Endothelial cell of umbilical vein (primary cell): ENCODE results near the gene ELMO1. TPM values are rescaled to one million over a fixed set of nuclear protein-coding genes. Genes with fewer than 3 reads are reported as not detected.

Source experiments
- BruUV-seq: library from RNA; stranded (reverse); fragments of 400-500 nt; replicated peaks from 2 replicates; lab custom pipeline; 2021; lab: Mats Ljungman, UMichigan
- CTCF ChIA-PET: fragments of 300-600, 350-600 bp; sonication (Branson Sonifier 250); formaldehyde crosslinking; loops from one replicate; lab custom pipeline; 2021; ENCODE audit warnings: antibody characterized with exemption, inconsistent platforms; lab: Charles Lee
- POLR2A ChIA-PET: fragments of 300-600, 350-600 bp; sonication (Branson Sonifier 250); formaldehyde crosslinking; loops from one replicate; lab custom pipeline; 2021; ENCODE audit warnings: antibody characterized with exemption, inconsistent platforms; lab: Charles Lee
- DNase-seq: peaks from one replicate; pipeline ENCODE4 v3.0.0-alpha.2; 2011; ENCODE audit warnings: low read depth, low spot score
- FAIRE-seq: peaks from 2 replicates; lab custom pipeline; 2011; peaks lifted over from hg19 to GRCh38; lab: Jason Lieb, UNC
- H2AFZ ChIP-seq: 2 replicates; pipeline ENCODE4 v1.6.0; 2012; ENCODE audit warnings: low read depth, low read length, control low read depth, inconsistent platforms
- H3K27ac ChIP-seq: 2 replicates; pipeline ENCODE4 v1.5.1; 2011; ENCODE audit warnings: low read depth, mild to moderate bottlenecking, control low read depth, low read length, moderate library complexity; ENCODE audit not compliant: insufficient read depth
- H3K27me3 ChIP-seq, 2 experiments: 2 replicates each; pipeline versions ENCODE4 v1.6.0 to v1.6.1; 2011; ENCODE audit warnings: low read length in 2 of 2, mixed read lengths in 1 of 2; ENCODE audit not compliant: control insufficient read depth in 2 of 2, insufficient read depth in 2 of 2
- H3K36me3 ChIP-seq, 2 experiments: 2 replicates in 1 of 2; 3 replicates in 1 of 2; pipeline ENCODE4 v1.5.1; 2011; ENCODE audit warnings: low read length in 2 of 2, mild to moderate bottlenecking in 1 of 2, moderate library complexity in 1 of 2; ENCODE audit not compliant: control insufficient read depth in 2 of 2, insufficient read depth in 2 of 2; ENCODE audit errors: extremely low read depth in 1 of 2
- H3K4me1 ChIP-seq: 3 replicates; pipeline ENCODE4 v1.5.1; 2011; ENCODE audit warnings: mild to moderate bottlenecking, low read length; ENCODE audit not compliant: control insufficient read depth, insufficient read depth; ENCODE audit errors: extremely low read depth
- H3K4me2 ChIP-seq: 2 replicates; pipeline ENCODE4 v1.6.1; 2011; ENCODE audit warnings: low read length, control low read depth, mixed read lengths; ENCODE audit not compliant: insufficient read depth
- H3K4me3 ChIP-seq, 3 experiments: fragments of 200-600 bp in 1 of 3; sonication (generic), shearing (Covaris generic) in 1 of 3; replicated peaks in 1 of 3; 2 replicates each; pipeline ENCODE4 v1.5.1; 2011 to 2016; ENCODE audit warnings: control low read depth in 3 of 3, low read length in 3 of 3, mild to moderate bottlenecking in 2 of 3, inconsistent platforms in 1 of 3, low read depth in 1 of 3, moderate library complexity in 1 of 3; ENCODE audit not compliant: insufficient read depth in 1 of 3
- H3K79me2 ChIP-seq: 2 replicates; pipeline ENCODE4 v1.6.0; 2012; ENCODE audit warnings: low read length, inconsistent platforms; ENCODE audit not compliant: control insufficient read depth, insufficient read depth
- H3K9ac ChIP-seq: replicated peaks from 2 replicates; pipeline ENCODE3; 2011; ENCODE audit warnings: low read length, control low read depth; ENCODE audit not compliant: insufficient read depth; ENCODE audit errors: extremely low read depth
- H3K9me1 ChIP-seq: replicated peaks from 3 replicates; pipeline ENCODE4 v1.6.0; 2011; ENCODE audit warnings: mild to moderate bottlenecking, low read length; ENCODE audit not compliant: control insufficient read depth, insufficient read depth; ENCODE audit errors: extremely low read depth
- H3K9me3 ChIP-seq: replicated peaks from 2 replicates; pipeline ENCODE4 v1.5.1; 2012; ENCODE audit warnings: low read length, inconsistent platforms; ENCODE audit not compliant: control insufficient read depth, insufficient read depth
- H4K20me1 ChIP-seq: replicated peaks from 2 replicates; pipeline ENCODE3; 2011; ENCODE audit warnings: mild to moderate bottlenecking, low read length; ENCODE audit not compliant: control insufficient read depth, insufficient read depth; ENCODE audit errors: extremely low read depth
- EZH2 ChIP-seq: IDR thresholded peaks from 2 replicates; pipeline ENCODE4 v1.6.1; 2012; ENCODE audit warnings: borderline replicate concordance, low read depth, mild to moderate bottlenecking, moderate library complexity, low read length, inconsistent platforms; ENCODE audit not compliant: severe bottlenecking
- FOS ChIP-seq: IDR thresholded peaks from 2 replicates; pipeline ENCODE4 v1.6.1; 2011; ENCODE audit warnings: mild to moderate bottlenecking, low read length, moderate library complexity, borderline replicate concordance; ENCODE audit not compliant: insufficient read depth
- GATA2 ChIP-seq: IDR thresholded peaks from 2 replicates; pipeline ENCODE4 v1.7.0; 2011; ENCODE audit warnings: low read depth, mild to moderate bottlenecking, moderate library complexity, mixed read lengths, low read length; ENCODE audit not compliant: insufficient read length, insufficient read depth
- JUN ChIP-seq: IDR thresholded peaks from 2 replicates; pipeline ENCODE4 v1.6.1; 2011; ENCODE audit warnings: borderline replicate concordance, low read depth; ENCODE audit not compliant: insufficient read length, insufficient read depth
- MYC ChIP-seq: IDR thresholded peaks from one replicate; pipeline ENCODE4 v1.6.1; 2011; ENCODE audit warnings: mild to moderate bottlenecking, low read depth, low read length
- POLR2A ChIP-seq: IDR thresholded peaks from 2 replicates; pipeline ENCODE4 v1.6.1; 2012; ENCODE audit warnings: low read depth, mild to moderate bottlenecking, control low read depth, low read length
- POLR2AphosphoS5 ChIP-seq: IDR thresholded peaks from 2 replicates; pipeline ENCODE4 v1.6.1; 2012; ENCODE audit warnings: low read depth, mild to moderate bottlenecking, control low read depth, low read length, moderate library complexity; ENCODE audit not compliant: insufficient read depth
- dilution Hi-C: fragments of 300-500 bp; cut with MboI; formaldehyde crosslinking; loops from one replicate; pipeline ENCODE4 v1.15.0; 2019; ENCODE audit warnings: low sequenced_read_pairs; ENCODE audit not compliant: extremely low pct_ligation_motif_present
- intact Hi-C: fragments of 100-400 bp; cut with micrococcal nuclease; formaldehyde crosslinking; loops from one replicate; pipeline ENCODE4 v1.10.0; 2022
- polyA plus RNA-seq, 4 experiments: library from polyadenylated mRNA; depleted of rRNA in 3 of 4; stranded (reverse) in 3 of 4; unstranded in 1 of 4; fragments of >200 nt; gene quantifications; 2 replicates each; pipeline versions ENCODE4 v1.2.1 to v1.2.3, GENCODE V29; 2011 to 2012; ENCODE audit warnings: missing spikeins in 1 of 4
- total RNA-seq: library from RNA; stranded (reverse); gene quantifications from 2 replicates; pipeline ENCODE4 v1.2.3, GENCODE V29; 2021
- TF ChIP-seq, protein P1 (sequence below): IDR thresholded peaks from 2 replicates; pipeline ENCODE4 v1.6.1; 2011; ENCODE audit not compliant: insufficient read depth, insufficient read length
- TF ChIP-seq, protein P2 (sequence below), 2 donors: IDR thresholded peaks; 1 replicate in 1 of 2; 2 replicates in 1 of 2; pipeline ENCODE4 v1.5.1; 2011; ENCODE audit warnings: low read length in 2 of 2, mild to moderate bottlenecking in 2 of 2, moderate library complexity in 2 of 2, control low read depth in 1 of 2, inconsistent platforms in 1 of 2, low read depth in 1 of 2; ENCODE audit not compliant: insufficient read depth in 1 of 2; ENCODE audit errors: extremely low read depth in 1 of 2

The ELMO1 gene
- total and polyA plus RNA-seq, 2 donors (not counting 3 experiments of a cell fraction or from before 2014, with no cell fraction given) = 17.0 to 30.6 TPM

DNA sequence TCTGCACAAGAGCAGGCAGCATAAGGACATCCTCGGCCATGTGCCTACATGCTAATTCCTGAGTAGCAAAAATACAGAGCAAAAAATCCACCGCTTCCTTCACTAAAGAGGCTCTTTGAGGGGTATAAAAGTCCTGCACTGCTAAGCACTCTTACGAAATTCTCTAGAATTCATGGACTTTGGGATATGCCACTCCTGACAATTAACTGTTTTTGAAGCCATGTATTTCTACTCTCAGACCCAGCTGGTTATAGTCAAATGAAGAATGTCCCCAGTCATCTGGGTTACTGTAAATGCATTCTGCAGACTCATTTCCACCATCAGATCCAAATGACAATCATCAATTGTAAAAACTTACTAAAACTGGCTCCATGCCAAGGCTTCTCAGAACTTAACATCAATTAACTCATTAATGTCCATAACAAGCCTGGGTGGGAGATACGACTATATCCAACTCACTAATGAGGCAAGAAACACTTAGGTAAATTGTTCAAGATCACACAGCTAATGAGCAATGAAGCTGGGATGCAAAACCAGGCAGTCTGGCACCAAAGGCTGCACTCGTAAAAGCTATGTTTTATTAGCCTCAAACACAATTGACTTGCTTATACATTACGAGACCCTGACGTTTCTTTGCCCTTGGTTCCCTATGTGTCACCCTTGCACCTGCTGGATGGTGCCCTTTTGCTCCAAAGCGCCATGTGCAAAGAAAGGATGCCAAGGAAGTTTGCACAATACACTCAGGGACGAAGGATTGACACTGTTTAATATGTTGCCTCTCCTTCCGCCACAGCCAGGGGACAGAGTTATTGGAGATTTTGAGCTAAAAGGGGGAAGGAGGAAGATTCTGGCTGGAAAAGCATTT, 250.4 kb downstream of the ELMO1 start:
- no peak overlapping the region for H2AFZ ChIP-seq
- no peak overlapping the region for H3K9ac ChIP-seq
- H3K9me3 ChIP-seq = no peaks in the 10 kb centered on the region
- H3K79me2 ChIP-seq = no peaks in the 10 kb centered on the region
- dilution Hi-C loops = loop anchor here (25.0 kb wide), 1 partner anchor 211 kb away; no protein-coding TSS in a partner anchor
- ChIA-PET CTCF (interaction anchor here (0.6 to 5.5 kb wide), 39 partner anchors 8 to 756 kb away, joined by 3 to 182 read pairs (median 4); no protein-coding TSS in a partner anchor), POLR2A (no interaction called here)
- no peaks in the 10 kb centered on the region for H3K27me3 ChIP-seq
- H4K20me1 ChIP-seq = no peaks in the 10 kb centered on the region
- no peak overlapping the region for H3K4me2 ChIP-seq
- H3K36me3 ChIP-seq = no peaks in the 10 kb centered on the region
- DNase-seq = no peak
- no peaks in the 10 kb centered on the region for H3K9me1 ChIP-seq
- no TSS peak for BruUV-seq
- H3K4me3 ChIP-seq = no peak overlapping the region
- no peak for FAIRE-seq
- intact Hi-C loops = loop anchor here (1.0 to 2.0 kb wide), 3 partner anchors 211 to 527 kb away; no protein-coding TSS in a partner anchor
- H3K27ac ChIP-seq = no peak overlapping the region
- peaks cover 3% of the 10 kb centered on the region for H3K4me1 ChIP-seq
- TF ChIP-seq EZH2 = no peak
- TF ChIP-seq POLR2AphosphoS5 = no peak
- no peak for TF ChIP-seq GATA2
- no peak for TF ChIP-seq FOS
- TF ChIP-seq, protein P1, sequence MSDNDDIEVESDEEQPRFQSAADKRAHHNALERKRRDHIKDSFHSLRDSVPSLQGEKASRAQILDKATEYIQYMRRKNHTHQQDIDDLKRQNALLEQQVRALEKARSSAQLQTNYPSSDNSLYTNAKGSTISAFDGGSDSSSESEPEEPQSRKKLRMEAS = no peak
- TF ChIP-seq, protein P2, sequence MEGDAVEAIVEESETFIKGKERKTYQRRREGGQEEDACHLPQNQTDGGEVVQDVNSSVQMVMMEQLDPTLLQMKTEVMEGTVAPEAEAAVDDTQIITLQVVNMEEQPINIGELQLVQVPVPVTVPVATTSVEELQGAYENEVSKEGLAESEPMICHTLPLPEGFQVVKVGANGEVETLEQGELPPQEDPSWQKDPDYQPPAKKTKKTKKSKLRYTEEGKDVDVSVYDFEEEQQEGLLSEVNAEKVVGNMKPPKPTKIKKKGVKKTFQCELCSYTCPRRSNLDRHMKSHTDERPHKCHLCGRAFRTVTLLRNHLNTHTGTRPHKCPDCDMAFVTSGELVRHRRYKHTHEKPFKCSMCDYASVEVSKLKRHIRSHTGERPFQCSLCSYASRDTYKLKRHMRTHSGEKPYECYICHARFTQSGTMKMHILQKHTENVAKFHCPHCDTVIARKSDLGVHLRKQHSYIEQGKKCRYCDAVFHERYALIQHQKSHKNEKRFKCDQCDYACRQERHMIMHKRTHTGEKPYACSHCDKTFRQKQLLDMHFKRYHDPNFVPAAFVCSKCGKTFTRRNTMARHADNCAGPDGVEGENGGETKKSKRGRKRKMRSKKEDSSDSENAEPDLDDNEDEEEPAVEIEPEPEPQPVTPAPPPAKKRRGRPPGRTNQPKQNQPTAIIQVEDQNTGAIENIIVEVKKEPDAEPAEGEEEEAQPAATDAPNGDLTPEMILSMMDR (IDR thresholded peaks at IDR 0.05; ENCODE audit: extremely low read depth in 1 of 2, insufficient read depth in 1 of 2, low read depth in 1 of 2, low read length in 2 of 2) = no peak
- no peak for TF ChIP-seq POLR2A
- no peak for TF ChIP-seq JUN
- no peak for TF ChIP-seq MYC
